Stimulated activated naive CD8-positive, alpha-beta T cell treated with anti-CD3 and anti-CD28 coated beads, Interleukin-15, Interleukin-2, amounts not matched to agents 100 ng/mL and 50 ng/mL, for 24 hours (primary cell): Measurements from ENCODE around the gene KIAA1671.

Source experiments
- H3K27ac Mint-ChIP-seq: one replicate; pipeline ENCODE4 v1.8.0; 2021; ENCODE audit warnings: mild to moderate bottlenecking, mixed read lengths
- H3K27me3 Mint-ChIP-seq: one replicate; pipeline ENCODE4 v1.8.0; 2021; ENCODE audit warnings: mixed read lengths
- H3K36me3 Mint-ChIP-seq: one replicate; pipeline ENCODE4 v1.8.0; 2021; ENCODE audit warnings: low read depth, mixed read lengths
- H3K4me1 Mint-ChIP-seq: one replicate; pipeline ENCODE4 v1.8.0; 2021; ENCODE audit warnings: low read depth, mixed read lengths
- H3K4me3 Mint-ChIP-seq: one replicate; pipeline ENCODE4 v1.8.0; 2021; ENCODE audit warnings: mild to moderate bottlenecking, mixed read lengths
- H3K9me3 Mint-ChIP-seq: one replicate; pipeline ENCODE4 v1.8.0; 2021; ENCODE audit warnings: mixed read lengths

The KIAA1671 gene

DNA sequence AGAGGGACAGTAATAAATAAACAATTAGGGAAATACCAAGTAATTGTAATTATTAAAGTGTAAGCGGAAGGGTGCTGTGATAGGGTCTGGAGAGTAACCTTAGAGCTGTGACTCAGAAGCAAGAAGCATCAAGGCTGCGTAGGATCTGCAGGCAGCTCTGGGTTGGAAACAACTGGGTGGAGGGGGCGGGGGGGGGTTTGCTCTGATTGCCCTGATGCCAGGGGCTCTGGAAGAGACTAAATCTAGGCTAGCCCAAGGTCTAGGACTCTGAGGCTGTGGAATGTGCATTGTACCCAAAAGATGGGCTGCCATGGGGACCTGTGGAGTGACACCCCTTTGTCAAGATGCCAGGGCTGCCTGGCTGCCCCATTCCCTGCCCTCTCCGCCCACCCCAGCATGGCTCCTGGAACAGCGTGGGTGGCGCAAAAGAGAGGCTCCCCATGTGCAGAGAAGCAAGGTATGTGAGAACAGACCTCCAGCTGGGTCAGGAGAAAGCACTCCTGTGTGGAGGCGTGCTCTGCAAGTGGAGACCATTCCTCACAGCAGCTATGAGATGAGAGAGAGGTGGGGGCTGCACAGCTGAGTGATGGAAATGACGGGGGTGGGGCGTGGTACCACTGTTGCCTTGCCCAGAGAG lies 146.0 kb downstream of the KIAA1671 start:
- Mint-ChIP-seq H3K36me3 (no peaks in the 10 kb centered on the region), H3K4me3 (no peak overlapping the region), H3K27me3 (no peaks in the 10 kb centered on the region), H3K4me1 (no peaks in the 10 kb centered on the region), H3K9me3 (no peaks in the 10 kb centered on the region), H3K27ac (no peak overlapping the region)

GRCh38 chr22:25099202-25099601 lies 146.7 kb downstream of the KIAA1671 start:
- H3K4me3 Mint-ChIP-seq, result no peak overlapping the region
- no peaks in the 10 kb centered on the region for H3K4me1 Mint-ChIP-seq
- no peaks in the 10 kb centered on the region for H3K9me3 Mint-ChIP-seq
- no peaks in the 10 kb centered on the region for H3K27me3 Mint-ChIP-seq
- H3K36me3 Mint-ChIP-seq, result no peaks in the 10 kb centered on the region
- H3K27ac Mint-ChIP-seq, result no peak overlapping the region

GRCh38 chr22:25100402-25100801 lies 147.9 kb downstream of the KIAA1671 start:
- Mint-ChIP-seq H3K27me3 (no peaks in the 10 kb centered on the region), H3K27ac (no peak overlapping the region), H3K9me3 (no peaks in the 10 kb centered on the region), H3K36me3 (no peaks in the 10 kb centered on the region), H3K4me3 (no peak overlapping the region), H3K4me1 (no peaks in the 10 kb centered on the region)

- Mint-ChIP-seq H3K4me1 (peaks cover 2% of the 10 kb centered on the region), H3K27ac (no peak overlapping the region), H3K27me3 (no peaks in the 10 kb centered on the region), H3K36me3 (no peaks in the 10 kb centered on the region), H3K9me3 (no peaks in the 10 kb centered on the region), H3K4me3 (no peak overlapping the region)
Measured at GRCh38 chr22:25100948-25101347, 148.4 kb downstream of the KIAA1671 start.

DNA sequence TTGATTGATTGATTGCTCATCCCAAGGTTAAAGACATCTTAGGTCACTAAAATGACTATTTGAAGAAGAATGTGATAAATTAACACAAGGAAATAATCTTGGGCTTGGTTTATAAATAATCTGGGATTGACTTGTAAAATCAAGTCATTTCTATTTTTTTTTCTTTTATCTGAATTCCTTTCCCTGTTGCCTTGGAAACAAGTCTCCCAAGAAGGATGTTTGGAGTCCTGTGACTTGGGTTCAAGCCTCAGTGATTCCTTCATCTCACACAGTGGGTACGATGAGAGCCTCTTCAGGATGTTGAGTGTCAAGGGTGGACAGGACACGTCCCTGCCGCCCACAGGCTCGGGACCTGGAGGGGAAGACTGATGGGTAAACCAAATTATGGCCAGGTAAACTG lies 149.0 kb downstream of the KIAA1671 start:
- Mint-ChIP-seq H3K4me1 (peaks cover 7% of the 10 kb centered on the region), H3K27ac (peak overlapping the region; percentile 12), H3K9me3 (no peaks in the 10 kb centered on the region), H3K27me3 (no peaks in the 10 kb centered on the region), H3K36me3 (no peaks in the 10 kb centered on the region), H3K4me3 (no peak overlapping the region)

- Mint-ChIP-seq H3K4me3 (no peak overlapping the region), H3K27ac (no peak overlapping the region), H3K27me3 (no peaks in the 10 kb centered on the region), H3K9me3 (no peaks in the 10 kb centered on the region), H3K4me1 (peaks cover 7% of the 10 kb centered on the region), H3K36me3 (no peaks in the 10 kb centered on the region)
Measured at GRCh38 chr22:25101986-25102385, 149.5 kb downstream of the KIAA1671 start.

DNA sequence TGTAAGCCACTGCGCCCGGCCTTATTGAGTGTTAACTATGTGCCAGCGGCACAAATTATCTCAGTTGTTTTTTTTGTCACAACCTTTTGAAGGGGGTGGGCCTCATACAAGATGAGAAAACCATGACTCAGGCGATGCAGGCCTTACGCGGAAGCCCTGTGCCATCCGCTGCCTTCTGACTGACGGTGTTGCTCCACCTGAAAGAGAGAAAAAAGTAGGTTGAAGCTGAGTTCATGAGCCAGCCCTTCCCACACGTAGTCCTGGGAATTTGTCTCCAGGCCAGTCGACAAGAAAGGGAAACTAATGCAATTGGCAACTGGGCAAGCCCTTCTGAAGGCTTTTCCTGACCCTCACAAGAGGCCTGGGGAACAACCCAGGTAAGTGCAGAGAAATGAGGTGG lies 150.2 kb downstream of the KIAA1671 start:
- Mint-ChIP-seq H3K36me3 (no peaks in the 10 kb centered on the region), H3K27me3 (no peaks in the 10 kb centered on the region), H3K27ac (no peak overlapping the region), H3K4me1 (peaks cover 7% of the 10 kb centered on the region), H3K4me3 (no peak overlapping the region), H3K9me3 (no peaks in the 10 kb centered on the region)

DNA sequence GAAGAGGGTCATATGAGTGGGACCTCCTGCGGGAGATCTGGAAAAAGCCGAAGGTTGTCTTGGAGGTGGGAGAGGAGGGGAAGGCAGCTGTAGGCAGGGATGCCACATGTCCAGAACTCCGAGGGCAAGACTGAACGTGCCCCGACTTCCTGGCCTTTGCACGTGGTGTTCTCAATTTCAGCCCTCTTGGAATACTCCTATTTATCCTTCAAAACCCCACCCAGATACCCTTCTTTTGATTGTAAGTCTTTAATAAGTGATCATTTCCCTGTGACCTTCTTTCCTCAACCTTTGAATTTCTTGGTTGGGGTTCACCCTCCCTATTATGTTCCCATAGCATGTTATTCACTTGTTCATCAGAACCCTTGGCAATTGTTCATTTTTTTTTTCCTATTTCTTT lies 151.9 kb downstream of the KIAA1671 start:
- no peaks in the 10 kb centered on the region for H3K9me3 Mint-ChIP-seq
- H3K27me3 Mint-ChIP-seq, result no peaks in the 10 kb centered on the region
- H3K4me3 Mint-ChIP-seq, result no peak overlapping the region
- peaks cover 7% of the 10 kb centered on the region for H3K4me1 Mint-ChIP-seq
- no peak overlapping the region for H3K27ac Mint-ChIP-seq
- no peaks in the 10 kb centered on the region for H3K36me3 Mint-ChIP-seq

DNA sequence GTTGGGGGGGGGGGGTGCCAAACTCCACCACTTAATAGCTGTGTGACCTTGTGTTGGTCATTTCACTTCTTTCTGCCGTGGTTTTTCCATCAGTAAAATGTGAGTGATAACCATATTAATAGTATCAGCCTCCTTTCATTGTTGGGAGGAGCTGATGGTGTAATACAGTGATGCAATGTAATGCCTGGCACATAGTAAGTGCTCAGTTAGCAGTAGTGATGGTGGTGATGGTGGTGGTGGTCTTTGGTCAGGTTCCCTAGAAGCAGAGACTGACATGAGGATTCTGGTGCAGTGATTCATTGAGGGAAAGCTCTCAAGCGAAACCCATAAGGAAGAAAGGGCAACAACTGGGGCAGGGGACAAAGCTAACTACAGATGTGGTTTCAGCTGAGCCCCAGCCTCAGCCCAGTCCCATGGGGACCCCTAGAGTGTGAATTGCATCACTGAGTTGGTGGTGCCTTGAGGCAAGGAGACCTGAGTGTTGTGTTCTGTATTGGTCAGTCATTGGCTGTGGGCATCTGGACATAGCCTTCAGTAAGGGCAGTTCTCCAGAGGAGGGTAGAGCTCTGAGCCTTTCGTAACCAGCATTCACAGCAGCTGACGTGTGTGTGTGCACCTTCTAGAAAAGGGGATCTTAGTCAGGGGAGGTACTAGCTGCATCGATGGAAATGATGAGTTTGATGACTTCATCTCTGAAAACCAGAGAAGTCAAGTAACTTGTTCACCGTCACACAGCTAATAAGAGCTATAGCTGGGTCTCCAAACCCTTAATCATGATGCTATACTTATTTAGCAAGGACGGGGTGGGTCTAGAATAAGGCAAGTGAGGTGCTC lies 153.5 kb downstream of the KIAA1671 start:
- Mint-ChIP-seq H3K4me3 (no peak overlapping the region), H3K36me3 (no peaks in the 10 kb centered on the region), H3K4me1 (peaks cover 15% of the 10 kb centered on the region), H3K27me3 (no peaks in the 10 kb centered on the region), H3K9me3 (no peaks in the 10 kb centered on the region), H3K27ac (no peak overlapping the region)

GRCh38 chr22:25109878-25110595 lies 157.5 kb downstream of the KIAA1671 start:
- H3K9me3 Mint-ChIP-seq, result no peaks in the 10 kb centered on the region
- H3K27me3 Mint-ChIP-seq, result no peaks in the 10 kb centered on the region
- H3K36me3 Mint-ChIP-seq, result no peaks in the 10 kb centered on the region
- no peak overlapping the region for H3K4me3 Mint-ChIP-seq
- peaks cover 26% of the 10 kb centered on the region for H3K4me1 Mint-ChIP-seq
- peak overlapping the region; percentile 5 for H3K27ac Mint-ChIP-seq

DNA sequence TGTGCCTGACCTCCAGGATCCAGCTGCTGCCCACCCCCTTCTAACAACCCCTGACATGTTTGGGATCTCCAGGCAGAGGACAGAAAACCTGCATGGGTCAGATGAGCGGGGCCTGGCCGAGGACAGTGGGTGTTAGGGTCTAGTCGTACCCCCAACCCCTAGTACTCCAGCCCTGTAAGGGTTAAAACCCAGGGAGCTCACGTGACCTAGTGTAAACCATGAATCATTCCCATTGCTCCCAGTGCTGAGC lies 158.0 kb downstream of the KIAA1671 start:
- H3K27me3 Mint-ChIP-seq, result no peaks in the 10 kb centered on the region
- H3K36me3 Mint-ChIP-seq, result no peaks in the 10 kb centered on the region
- H3K9me3 Mint-ChIP-seq, result no peaks in the 10 kb centered on the region
- H3K4me3 Mint-ChIP-seq, result peak overlapping the region; percentile 83
- peaks cover 26% of the 10 kb centered on the region for H3K4me1 Mint-ChIP-seq
- no peak overlapping the region for H3K27ac Mint-ChIP-seq

DNA sequence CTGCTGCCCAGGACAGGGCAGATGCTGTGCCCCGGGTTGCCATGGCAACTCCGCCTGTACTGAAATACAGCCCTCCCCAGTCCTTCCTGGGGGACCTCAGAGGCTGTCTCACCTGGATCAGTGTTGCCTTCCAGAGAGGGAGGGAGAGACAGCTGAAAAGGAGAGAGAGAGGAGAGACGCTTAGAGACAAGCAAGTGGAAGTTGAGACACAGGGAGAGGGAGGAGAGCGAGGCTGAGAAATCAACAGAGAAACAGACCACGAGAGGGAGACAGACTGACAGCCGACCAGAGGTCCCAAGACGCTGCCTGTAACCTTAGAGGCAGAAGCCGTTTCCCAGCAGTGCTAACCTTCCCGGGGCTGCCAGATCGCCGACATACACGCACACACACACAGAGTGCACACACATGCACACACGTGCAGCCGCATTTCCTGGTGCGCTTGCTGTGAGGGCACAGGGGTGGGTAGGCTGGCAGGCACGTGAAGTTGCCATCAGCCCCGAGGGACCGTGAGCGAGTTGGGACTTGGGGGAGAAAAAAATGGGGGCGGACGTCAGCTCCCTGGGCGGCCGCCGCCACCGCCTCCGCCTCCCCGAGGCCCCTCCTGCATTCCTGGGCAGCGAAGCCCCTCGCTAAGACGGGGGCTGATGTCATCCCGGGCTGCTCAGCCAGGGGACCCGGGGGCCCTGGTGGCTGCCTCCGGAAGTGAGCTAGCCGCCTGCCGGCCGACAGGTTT lies 158.5 kb downstream of the KIAA1671 start:
- no peaks in the 10 kb centered on the region for H3K9me3 Mint-ChIP-seq

GRCh38 chr22:25111579-25112517 lies 159.3 kb downstream of the KIAA1671 start:
- Mint-ChIP-seq H3K4me1 (peaks cover 19% of the 10 kb centered on the region), H3K36me3 (no peaks in the 10 kb centered on the region), H3K4me3 (peak overlapping the region; percentile 83), H3K9me3 (no peaks in the 10 kb centered on the region), H3K27ac (peak overlapping the region; percentile 72), H3K27me3 (no peaks in the 10 kb centered on the region)

More for the DNA sequence above, 158.5 kb downstream of the KIAA1671 start:
- Mint-ChIP-seq H3K4me1 (peaks cover 24% of the 10 kb centered on the region), H3K27me3 (no peaks in the 10 kb centered on the region), H3K4me3 (peak overlapping the region; percentile 83), H3K27ac (peak overlapping the region; percentile 81), H3K36me3 (no peaks in the 10 kb centered on the region)
